IMR-90 (cell line): ENCODE data around the gene TYR. TPM values are rescaled to one million over a fixed set of nuclear protein-coding genes. Genes with fewer than 3 reads are reported as not detected.
"Not testable (repeated sequence)": the region's sequence is repeated elsewhere in the genome, so short reads cannot be mapped to it uniquely, and the experiment has no call there.

Experiments
- ATAC-seq: fragments of 200-7000 bp; cut with Tn5 transposase; 2 replicates; pipeline ENCODE4 v1.9.1; 2020; ENCODE audit warnings: low read depth, mild to moderate bottlenecking, moderate library complexity
- BruUV-seq: library from RNA; stranded (reverse); fragments of 400-500 nt; replicated peaks from 2 replicates; lab custom pipeline; 2021; lab: Mats Ljungman, UMichigan
- CTCF ChIA-PET: fragments of 300-600 bp; formaldehyde crosslinking; extraction: SDS; loops from one replicate; lab custom pipeline; 2021; ENCODE audit warnings: antibody characterized with exemption; lab: Yijun Ruan, JAX
- POLR2A ChIA-PET: fragments of 300-600 bp; sonication (Branson Sonifier 250); formaldehyde crosslinking; loops from one replicate; lab custom pipeline; 2022; ENCODE audit warnings: antibody characterized with exemption; ENCODE audit not compliant: unreplicated experiment; lab: Charles Lee
- DNase-seq: peaks from one replicate; pipeline ENCODE4 v3.0.0; 2013
- H2AFZ ChIP-seq: replicated peaks from 2 replicates; pipeline ENCODE3; 2013; ENCODE audit warnings: low read length, mild to moderate bottlenecking; ENCODE audit not compliant: poor library complexity
- H2AK5ac ChIP-seq: 2 replicates; pipeline ENCODE4 v1.6.1; 2013; ENCODE audit warnings: low read depth, low read length, inconsistent platforms
- H2AK9ac ChIP-seq: replicated peaks from 2 replicates; pipeline ENCODE3; 2013; ENCODE audit warnings: mild to moderate bottlenecking, low read depth, low read length, moderate library complexity; ENCODE audit not compliant: poor library complexity
- H2BK120ac ChIP-seq: 2 replicates; pipeline ENCODE4 v1.6.1; 2013; ENCODE audit warnings: low read depth, low read length, inconsistent platforms
- H2BK15ac ChIP-seq: 3 replicates; pipeline ENCODE4 v1.6.1; 2013; ENCODE audit warnings: low read depth, low read length, inconsistent platforms
- H2BK20ac ChIP-seq: 2 replicates; pipeline ENCODE4 v1.6.1; 2013; ENCODE audit warnings: low read depth, mild to moderate bottlenecking, inconsistent platforms, low read length, moderate library complexity
- H2BK5ac ChIP-seq: 2 replicates; pipeline ENCODE4 v1.6.1; 2013; ENCODE audit warnings: mild to moderate bottlenecking, low read depth, low read length, inconsistent platforms; ENCODE audit not compliant: poor library complexity, severe bottlenecking
- H3K14ac ChIP-seq: replicated peaks from 2 replicates; pipeline ENCODE4 v1.6.1; 2013; ENCODE audit warnings: low read depth, low read length, inconsistent platforms
- H3K18ac ChIP-seq: 2 replicates; pipeline ENCODE4 v1.6.1; 2013; ENCODE audit warnings: low read depth, low read length, control low read depth
- H3K23ac ChIP-seq: 2 replicates; pipeline ENCODE4 v1.6.1; 2013; ENCODE audit warnings: low read depth, low read length, inconsistent platforms
- H3K27ac ChIP-seq: 2 replicates; pipeline ENCODE4 v1.5.1; 2013; ENCODE audit warnings: mild to moderate bottlenecking, control low read depth, low read length; ENCODE audit not compliant: insufficient read depth
- H3K27me3 ChIP-seq: 2 replicates; pipeline ENCODE4 v1.6.1; 2013; ENCODE audit warnings: low read length; ENCODE audit not compliant: control insufficient read depth, insufficient read depth
- H3K36me3 ChIP-seq: 2 replicates; pipeline ENCODE4 v1.6.1; 2013; ENCODE audit warnings: low read length, mixed read lengths; ENCODE audit not compliant: control insufficient read depth, insufficient read depth
- H3K4ac ChIP-seq: 2 replicates; pipeline ENCODE4 v1.6.1; 2013; ENCODE audit warnings: low read depth, low read length, inconsistent platforms
- H3K4me1 ChIP-seq: 2 replicates; pipeline ENCODE4 v1.6.1; 2013; ENCODE audit warnings: low read length, mixed read lengths; ENCODE audit not compliant: control insufficient read depth, insufficient read depth
- H3K4me2 ChIP-seq: 2 replicates; pipeline ENCODE4 v1.6.1; 2013; ENCODE audit warnings: low read depth, mild to moderate bottlenecking, control low read depth, low read length, moderate library complexity
- H3K4me3 ChIP-seq: 2 replicates; pipeline ENCODE4 v1.5.1; 2013; ENCODE audit warnings: low read depth, mild to moderate bottlenecking, control low read depth, low read length, moderate library complexity; ENCODE audit not compliant: insufficient read depth
- H3K56ac ChIP-seq: 2 replicates; pipeline ENCODE4 v1.6.1; 2013; ENCODE audit warnings: low read length, inconsistent platforms; ENCODE audit not compliant: insufficient read depth; ENCODE audit errors: extremely low read depth
- H3K79me1 ChIP-seq, 2 experiments: 2 replicates each; pipeline ENCODE4 v1.6.1; 2013; ENCODE audit warnings: low read length in 2 of 2, inconsistent platforms in 1 of 2, low read depth in 1 of 2
- H3K9ac ChIP-seq: 2 replicates; pipeline ENCODE4 v1.6.1; 2013; ENCODE audit warnings: low read depth, low read length, control low read depth
- H3K9me1 ChIP-seq: 2 replicates; pipeline ENCODE4 v1.6.1; 2013; ENCODE audit warnings: low read length, inconsistent platforms; ENCODE audit not compliant: insufficient read depth
- H3K9me3 ChIP-seq: 2 replicates; pipeline ENCODE4 v1.6.1; 2013; ENCODE audit warnings: low read length; ENCODE audit not compliant: control insufficient read depth, insufficient read depth
- H4K20me1 ChIP-seq: 2 replicates; pipeline ENCODE4 v1.6.1; 2013; ENCODE audit warnings: low read length, inconsistent platforms; ENCODE audit not compliant: insufficient read depth
- H4K5ac ChIP-seq: 2 replicates; pipeline ENCODE4 v1.6.1; 2013; ENCODE audit warnings: mild to moderate bottlenecking, low read depth, low read length, control low read depth
- H4K8ac ChIP-seq, 2 experiments: 2 replicates each; pipeline ENCODE4 v1.6.1; 2013; ENCODE audit warnings: low read depth in 2 of 2, low read length in 2 of 2, control low read depth in 1 of 2, inconsistent platforms in 1 of 2
- H4K91ac ChIP-seq: 2 replicates; pipeline ENCODE4 v1.6.1; 2013; ENCODE audit warnings: low read depth, low read length, inconsistent platforms; ENCODE audit not compliant: insufficient read depth
- CTCF ChIP-seq: conservative IDR thresholded peaks from 2 replicates; pipeline ENCODE4 v1.5.1; 2012; ENCODE audit warnings: mild to moderate bottlenecking, low read depth, low read length, improper control_type of control experiment
- RAD21 ChIP-seq: IDR thresholded peaks from 2 replicates; pipeline ENCODE4 v1.6.1; 2012; ENCODE audit warnings: low read length, improper control_type of control experiment
- SMC3 ChIP-seq: fragments of 150-350 bp; IDR thresholded peaks from 2 replicates; pipeline ENCODE4 v1.6.1; 2016; ENCODE audit warnings: low read depth, mild to moderate bottlenecking, antibody characterized with exemption, low read length, moderate library complexity
- WGBS, 2 experiments: methylation state at CpG; one replicate each; pipeline versions ENCODE4 v1.1.5 to v1.1.7; 2013; ENCODE audit warnings: missing lambda C conversion rate in 2 of 2; ENCODE audit not compliant: insufficient read length in 1 of 2; ENCODE audit errors: extremely low coverage in 2 of 2; 5-methylcytosine and 5-hydroxymethylcytosine counted together
- dilution Hi-C: fragments of 300-500 bp; cut with HindIII; formaldehyde crosslinking; loops from one replicate; pipeline ENCODE4 v1.14.3; 2018; ENCODE audit warnings: low sequenced_read_pairs; ENCODE audit not compliant: unreplicated experiment
- in situ Hi-C: fragments of 300-500 bp; cut with MboI; formaldehyde crosslinking; loops from 3 replicates; pipeline ENCODE4 v1.14.3; 2019; ENCODE audit warnings: low sequenced_read_pairs, inconsistent platforms, mixed read lengths
- intact Hi-C: fragments of 100-400 bp; cut with micrococcal nuclease; formaldehyde crosslinking; loops from 2 replicates; pipeline ENCODE4 v1.10.0; 2022
- polyA plus RNA-seq, 3 experiments: library from polyadenylated mRNA; depleted of rRNA; stranded (reverse); fragments of >200 nt; gene quantifications; 2 replicates each; pipeline ENCODE4 v1.2.3, GENCODE V29; 2012; ENCODE audit warnings: low replicate concordance in 1 of 3
- total RNA-seq: library from RNA; depleted of rRNA; stranded (reverse); fragments of >200 nt; gene quantifications from 2 replicates; pipeline ENCODE4 v1.2.3, GENCODE V29; 2012

Gene TYR
- total and polyA plus RNA-seq, 2 of the 4 experiments (the other 2 are of a cell fraction): not detected

DNA sequence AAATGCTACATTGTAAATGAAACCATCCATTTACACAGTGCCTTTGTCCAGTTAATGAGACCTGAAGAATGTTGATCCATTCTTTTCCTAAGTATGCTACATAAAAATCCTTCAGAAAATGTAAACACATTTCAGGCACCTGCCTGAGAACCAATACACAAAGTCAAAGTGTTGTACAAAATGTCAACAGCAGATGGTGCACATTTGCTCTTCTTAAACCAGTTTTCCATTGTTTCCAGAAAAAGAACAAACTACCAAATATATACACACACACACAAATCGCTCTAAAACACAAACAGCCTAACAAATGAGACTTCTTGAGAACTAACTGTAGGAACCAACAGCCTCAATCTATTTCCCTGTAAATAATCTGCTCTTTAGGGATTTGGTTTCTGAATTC, 156.0 kb downstream of the TYR start:
- BruUV-seq, H2AK9ac ChIP-seq, H4K5ac ChIP-seq, H3K9me3 ChIP-seq, H4K91ac ChIP-seq, H3K27me3 ChIP-seq, H3K9ac ChIP-seq, H3K36me3 ChIP-seq, H3K9me1 ChIP-seq, H2AK5ac ChIP-seq, ATAC-seq, H3K4me2 ChIP-seq, H3K14ac ChIP-seq, H3K79me1 ChIP-seq, H3K56ac ChIP-seq, H2BK15ac ChIP-seq, CTCF ChIA-PET, H3K27ac ChIP-seq, H2AFZ ChIP-seq, H3K4me1 ChIP-seq, H2BK20ac ChIP-seq, H4K8ac ChIP-seq, H3K4ac ChIP-seq, H3K4me3 ChIP-seq, H4K20me1 ChIP-seq, dilution Hi-C loops, H2BK120ac ChIP-seq, H3K23ac ChIP-seq, POLR2A ChIA-PET: not testable (repeated sequence)
- intact Hi-C loops: loop anchor here (2.0 to 10.0 kb wide), 3 partner anchors 71 to 279 kb away; no protein-coding TSS in a partner anchor
- DNase-seq: peak; percentile 39
- WGBS, 2 experiments: no CpG with 5 or more reads among the region's 1 CpG
- in situ Hi-C loops: loop anchor here (10.0 kb wide), 1 partner anchor 281 kb away; no protein-coding TSS in a partner anchor
- peak; percentile 72 for TF ChIP-seq SMC3
- TF ChIP-seq RAD21: peak; percentile 60
- TF ChIP-seq CTCF: peak; percentile 51
- H2BK5ac ChIP-seq: peak overlapping the region; percentile 64
- peak overlapping the region; percentile 81; the same call in 1 of the 2 replicates for H3K18ac ChIP-seq

DNA sequence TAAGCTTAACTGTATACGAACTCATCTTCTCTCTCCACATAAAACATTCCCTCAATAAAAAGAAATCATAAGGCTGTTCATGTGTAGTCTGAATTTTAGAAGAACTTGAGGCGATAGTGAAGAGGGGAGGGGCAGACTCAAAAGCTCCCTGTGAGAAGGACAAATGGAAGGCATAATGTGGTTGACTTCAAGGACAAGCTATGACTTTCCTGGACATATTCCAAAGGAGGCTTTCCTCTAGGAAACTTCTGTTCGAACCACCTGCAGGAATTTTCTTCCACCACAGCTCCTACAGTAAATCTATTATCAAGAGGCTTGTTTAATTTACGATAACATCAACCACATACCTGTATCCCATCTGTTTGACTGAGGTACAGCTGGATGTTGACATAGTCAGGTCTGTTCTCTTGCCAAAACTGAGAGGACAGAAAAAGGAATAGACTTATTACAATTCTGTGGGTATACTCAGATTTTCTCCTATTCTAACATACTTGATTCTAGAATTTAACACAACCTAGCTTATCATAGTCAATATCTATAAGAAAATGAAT, 159.5 kb downstream of the TYR start:
- H2AK9ac ChIP-seq, H3K9me3 ChIP-seq, H3K4me3 ChIP-seq, BruUV-seq, H2BK120ac ChIP-seq, POLR2A ChIA-PET, H3K9me1 ChIP-seq, H4K91ac ChIP-seq, H3K27me3 ChIP-seq, H2BK5ac ChIP-seq, H3K23ac ChIP-seq, H4K8ac ChIP-seq, H2BK15ac ChIP-seq, H3K56ac ChIP-seq, H3K4ac ChIP-seq, H2AFZ ChIP-seq, H3K4me2 ChIP-seq, H3K27ac ChIP-seq, H4K5ac ChIP-seq, H3K9ac ChIP-seq, H3K14ac ChIP-seq, CTCF ChIA-PET, dilution Hi-C loops, H2BK20ac ChIP-seq, DNase-seq, H4K20me1 ChIP-seq, H2AK5ac ChIP-seq, ATAC-seq, H3K36me3 ChIP-seq, H3K79me1 ChIP-seq, H3K4me1 ChIP-seq, H3K18ac ChIP-seq: not testable (repeated sequence)
- no CpG with 5 or more reads among the region's 4 CpGs for WGBS, 2 experiments
- intact Hi-C loops: loop anchor here (10.0 kb wide), 2 partner anchors 68 to 242 kb away; no protein-coding TSS in a partner anchor
- in situ Hi-C loops: loop anchor here (10.0 kb wide), 1 partner anchor 278 kb away; no protein-coding TSS in a partner anchor
